Measurements from ENCODE around the gene HOXD4. TPM values are rescaled to one million over a fixed set of nuclear protein-coding genes. Genes with fewer than 3 reads are reported as not detected.

Gene HOXD4
- polyA plus RNA-seq, 3 donors, result 53.4 to 68.0 (median 67.5) TPM

- no peak for DNase-seq
These were observed 17.8 kb downstream of the HOXD4 start for GRCh38 chr2:176169181-176169580.

GRCh38 chr2:176169711-176170110 is 18.4 kb downstream of the HOXD4 start:
- DNase-seq, result no peak

GRCh38 chr2:176170602-176171305 is 19.4 kb downstream of the HOXD4 start:
- no peak for DNase-seq

- no peak for DNase-seq
These were observed 20.1 kb downstream of the HOXD4 start for GRCh38 chr2:176171351-176172006.

GRCh38 chr2:176172007-176172894 is 20.9 kb downstream of the HOXD4 start:
- DNase-seq, result no peak

GRCh38 chr2:176172895-176173566 is 21.7 kb downstream of the HOXD4 start:
- DNase-seq, result no peak

- DNase-seq, result no peak
These were observed 22.4 kb downstream of the HOXD4 start for GRCh38 chr2:176173567-176174381.

GRCh38 chr2:176174382-176174823 is 23.1 kb downstream of the HOXD4 start:
- no peak for DNase-seq

GRCh38 chr2:176174824-176175708 is 23.7 kb downstream of the HOXD4 start:
- peak; percentile 91 for DNase-seq

- no peak for DNase-seq
These were observed 24.6 kb downstream of the HOXD4 start for GRCh38 chr2:176175709-176176607.

- no peak for DNase-seq
These were observed 26.3 kb downstream of the HOXD4 start for GRCh38 chr2:176177580-176178037.

- DNase-seq, result no peak
These were observed 26.8 kb downstream of the HOXD4 start for GRCh38 chr2:176178038-176178756.

- no peak for DNase-seq
These were observed 27.5 kb downstream of the HOXD4 start for GRCh38 chr2:176178757-176179295.

GRCh38 chr2:176181551-176181950 is 30.2 kb downstream of the HOXD4 start:
- DNase-seq, result no peak

- no peak for DNase-seq
These were observed 31.3 kb downstream of the HOXD4 start for GRCh38 chr2:176182671-176183070.

- no peak for DNase-seq
These were observed 33.4 kb downstream of the HOXD4 start for GRCh38 chr2:176184749-176185148.

GRCh38 chr2:176186024-176186423 is 34.7 kb downstream of the HOXD4 start:
- DNase-seq, result no peak
